Glutamatergic neuron (in vitro differentiated cells): ENCODE measurements around the gene LRRC58. TPM values are rescaled to one million over a fixed set of nuclear protein-coding genes. Genes with fewer than 3 reads are reported as not detected.

Experiments used
- DNase-seq: peaks from one replicate; pipeline ENCODE4 v3.0.0; 2022
- H3K27ac Mint-ChIP-seq: one replicate; pipeline ENCODE4 v1.8.0; 2020; ENCODE audit warnings: mild to moderate bottlenecking, mixed read lengths, inconsistent platforms; ENCODE audit not compliant: unreplicated experiment
- H3K27me3 Mint-ChIP-seq: one replicate; pipeline ENCODE4 v1.8.0; 2020; ENCODE audit warnings: mild to moderate bottlenecking, moderate library complexity, mixed read lengths, inconsistent platforms; ENCODE audit not compliant: unreplicated experiment
- H3K36me3 Mint-ChIP-seq: one replicate; pipeline ENCODE4 v1.8.0; 2020; ENCODE audit warnings: mild to moderate bottlenecking, mixed read lengths, inconsistent platforms; ENCODE audit not compliant: unreplicated experiment
- H3K4me1 Mint-ChIP-seq: one replicate; pipeline ENCODE4 v1.8.0; 2020; ENCODE audit warnings: mild to moderate bottlenecking, low read depth, mixed read lengths, inconsistent platforms; ENCODE audit not compliant: unreplicated experiment
- H3K4me3 Mint-ChIP-seq: one replicate; pipeline ENCODE4 v1.8.0; 2020; ENCODE audit warnings: mild to moderate bottlenecking, mixed read lengths, inconsistent platforms; ENCODE audit not compliant: unreplicated experiment
- H3K9me3 Mint-ChIP-seq: one replicate; pipeline ENCODE4 v1.8.0; 2020; ENCODE audit warnings: mild to moderate bottlenecking, moderate library complexity, mixed read lengths, inconsistent platforms; ENCODE audit not compliant: unreplicated experiment
- total RNA-seq: library from RNA; stranded (reverse); fragmentation: NEBNext Ultra II Directional; extraction: Animal tissue kit (Norgen Biotek cat#: 25700); gene quantifications from one replicate; pipeline ENCODE4 v1.2.1, GENCODE V29; 2021; ENCODE audit not compliant: unreplicated experiment
- TF ChIP-seq, protein P1 (sequence below): fragments of 200-600 bp; sonication (generic); IDR thresholded peaks from one replicate; pipeline ENCODE4 v1.5.0; 2021; ENCODE audit not compliant: partially characterized antibody, unreplicated experiment

The LRRC58 gene
- total RNA-seq, 1 donor from 2014 or later, result 5.8 TPM

DNA sequence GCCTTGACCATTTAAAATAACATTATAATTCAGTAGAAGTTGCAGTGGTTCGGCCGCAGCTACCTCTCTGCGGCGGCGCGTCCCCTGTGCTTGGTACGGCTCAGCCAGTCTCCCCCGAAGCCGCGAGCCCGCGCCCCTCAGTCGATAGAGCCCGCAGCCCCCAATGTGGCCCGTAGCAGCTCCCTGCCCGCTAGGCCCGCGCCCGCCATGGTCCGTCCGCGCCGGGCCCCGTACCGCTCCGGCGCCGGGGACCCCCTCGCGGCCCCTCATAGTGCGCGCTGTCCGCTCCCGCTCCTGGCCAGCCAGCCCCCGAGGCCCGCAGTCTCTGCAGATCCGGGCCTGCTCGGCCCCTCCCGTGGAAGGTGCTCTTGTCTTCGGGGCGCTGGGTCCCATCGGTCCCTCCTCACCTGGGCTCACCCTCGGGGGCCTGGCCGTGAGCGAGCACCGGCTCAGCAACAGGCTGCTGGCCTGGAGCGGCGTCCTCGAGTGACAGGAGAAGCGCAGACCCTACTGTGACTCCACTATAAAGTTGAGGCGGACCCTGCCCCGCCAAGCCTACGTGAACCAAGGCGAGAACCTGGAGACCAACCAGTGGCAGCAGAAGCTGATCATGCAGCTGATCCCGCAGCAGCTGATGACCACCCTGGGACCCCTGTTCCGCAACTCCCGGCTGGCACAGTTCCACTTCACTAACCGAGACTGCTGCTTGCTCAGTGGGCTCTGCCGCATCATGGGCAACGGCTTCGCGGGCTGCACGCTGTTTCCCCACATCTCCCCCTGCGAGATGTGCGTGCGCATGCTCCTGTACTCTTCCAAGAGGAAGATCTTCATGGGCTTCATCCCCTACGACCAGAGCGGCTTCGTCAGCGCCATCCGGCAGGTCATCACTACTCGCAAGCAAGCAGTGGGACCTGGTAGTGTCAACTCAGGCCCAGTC lies 42.4 kb downstream of the LRRC58 start:
- Mint-ChIP-seq H3K36me3 (peaks cover 7% of the 10 kb centered on the region), H3K9me3 (peaks cover 2% of the 10 kb centered on the region), H3K27me3 (peaks cover 2% of the 10 kb centered on the region), H3K27ac (no peak overlapping the region), H3K4me1 (no peaks in the 10 kb centered on the region), H3K4me3 (no peak overlapping the region)
- no peak for DNase-seq
- TF ChIP-seq, protein P1, sequence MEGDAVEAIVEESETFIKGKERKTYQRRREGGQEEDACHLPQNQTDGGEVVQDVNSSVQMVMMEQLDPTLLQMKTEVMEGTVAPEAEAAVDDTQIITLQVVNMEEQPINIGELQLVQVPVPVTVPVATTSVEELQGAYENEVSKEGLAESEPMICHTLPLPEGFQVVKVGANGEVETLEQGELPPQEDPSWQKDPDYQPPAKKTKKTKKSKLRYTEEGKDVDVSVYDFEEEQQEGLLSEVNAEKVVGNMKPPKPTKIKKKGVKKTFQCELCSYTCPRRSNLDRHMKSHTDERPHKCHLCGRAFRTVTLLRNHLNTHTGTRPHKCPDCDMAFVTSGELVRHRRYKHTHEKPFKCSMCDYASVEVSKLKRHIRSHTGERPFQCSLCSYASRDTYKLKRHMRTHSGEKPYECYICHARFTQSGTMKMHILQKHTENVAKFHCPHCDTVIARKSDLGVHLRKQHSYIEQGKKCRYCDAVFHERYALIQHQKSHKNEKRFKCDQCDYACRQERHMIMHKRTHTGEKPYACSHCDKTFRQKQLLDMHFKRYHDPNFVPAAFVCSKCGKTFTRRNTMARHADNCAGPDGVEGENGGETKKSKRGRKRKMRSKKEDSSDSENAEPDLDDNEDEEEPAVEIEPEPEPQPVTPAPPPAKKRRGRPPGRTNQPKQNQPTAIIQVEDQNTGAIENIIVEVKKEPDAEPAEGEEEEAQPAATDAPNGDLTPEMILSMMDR, result no peak

DNA sequence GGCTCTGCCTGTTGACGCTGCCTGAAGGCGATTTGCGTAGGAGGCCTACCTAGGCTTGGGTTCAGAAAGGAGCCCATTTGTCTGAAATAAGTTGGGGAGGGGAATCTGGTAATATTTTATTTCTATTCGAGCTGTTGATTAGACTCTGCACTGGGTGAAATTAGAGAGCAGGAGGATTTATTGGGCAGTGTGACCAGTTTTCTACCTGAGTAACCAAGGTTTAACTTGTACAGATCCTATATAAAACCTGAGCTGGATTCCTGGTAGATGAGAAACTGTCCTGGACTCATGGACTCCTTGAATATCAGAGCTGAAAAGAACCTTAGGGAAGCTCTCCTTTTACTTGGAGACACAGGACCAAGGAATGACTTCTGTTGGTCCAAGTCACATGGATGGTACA lies 44.5 kb downstream of the LRRC58 start:
- Mint-ChIP-seq H3K27ac (no peak overlapping the region), H3K4me3 (no peak overlapping the region)

DNA sequence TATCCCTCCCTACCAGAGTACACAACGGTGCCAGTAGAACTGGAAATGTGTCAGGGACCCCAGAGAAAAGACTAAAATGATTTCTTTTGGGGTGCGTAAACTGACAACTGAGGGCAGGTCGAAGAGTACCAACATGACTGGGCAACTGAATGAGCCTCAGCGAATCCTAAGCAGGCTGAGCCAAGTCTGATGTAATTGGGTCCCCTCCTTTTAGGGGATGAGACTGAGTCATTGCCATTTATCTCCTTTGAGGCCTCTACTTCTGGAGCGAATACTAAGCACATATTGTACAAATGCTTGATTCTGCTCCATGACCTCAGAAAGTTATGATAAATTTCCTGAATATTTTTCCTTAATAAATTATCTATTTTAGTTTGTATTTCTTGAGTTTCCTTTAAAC lies 46.8 kb downstream of the LRRC58 start:
- H3K36me3 Mint-ChIP-seq, result peaks cover 3% of the 10 kb centered on the region
- TF ChIP-seq, protein P1, result no peak
- no peak overlapping the region for H3K27ac Mint-ChIP-seq
- no peak overlapping the region for H3K4me3 Mint-ChIP-seq
- no peaks in the 10 kb centered on the region for H3K27me3 Mint-ChIP-seq
- no peak for DNase-seq
- H3K9me3 Mint-ChIP-seq, result no peaks in the 10 kb centered on the region
- H3K4me1 Mint-ChIP-seq, result no peaks in the 10 kb centered on the region

More for the DNA sequence above, 44.5 kb downstream of the LRRC58 start:
- no peaks in the 10 kb centered on the region for H3K9me3 Mint-ChIP-seq
- H3K36me3 Mint-ChIP-seq, result peaks cover 7% of the 10 kb centered on the region
- TF ChIP-seq, protein P1, result no peak
- no peaks in the 10 kb centered on the region for H3K27me3 Mint-ChIP-seq
- no peak for DNase-seq
- no peaks in the 10 kb centered on the region for H3K4me1 Mint-ChIP-seq

DNA sequence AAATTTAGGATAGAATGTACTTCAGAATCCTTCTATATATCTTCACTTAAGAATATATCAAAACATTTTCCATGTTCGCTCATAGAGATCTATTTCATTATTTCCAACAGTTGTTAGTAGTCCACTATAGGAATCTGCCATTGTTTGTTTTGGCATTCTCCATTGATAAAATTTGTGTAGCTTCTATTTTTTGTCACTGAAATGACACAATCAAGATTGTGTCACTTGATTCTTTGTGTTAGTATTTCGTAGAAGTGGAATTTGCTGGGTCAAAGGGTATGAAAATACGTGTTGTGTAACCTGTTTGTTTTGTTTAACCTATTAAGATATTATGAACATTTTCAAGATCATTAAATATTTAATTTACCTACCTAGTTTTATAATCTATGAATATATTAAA lies 48.2 kb downstream of the LRRC58 start:
- no peak for DNase-seq
- no peaks in the 10 kb centered on the region for H3K9me3 Mint-ChIP-seq
- H3K4me3 Mint-ChIP-seq, result no peak overlapping the region
- H3K4me1 Mint-ChIP-seq, result no peaks in the 10 kb centered on the region
- no peaks in the 10 kb centered on the region for H3K27me3 Mint-ChIP-seq
- no peak overlapping the region for H3K27ac Mint-ChIP-seq
- H3K36me3 Mint-ChIP-seq, result no peaks in the 10 kb centered on the region
- TF ChIP-seq, protein P1, result no peak

DNA sequence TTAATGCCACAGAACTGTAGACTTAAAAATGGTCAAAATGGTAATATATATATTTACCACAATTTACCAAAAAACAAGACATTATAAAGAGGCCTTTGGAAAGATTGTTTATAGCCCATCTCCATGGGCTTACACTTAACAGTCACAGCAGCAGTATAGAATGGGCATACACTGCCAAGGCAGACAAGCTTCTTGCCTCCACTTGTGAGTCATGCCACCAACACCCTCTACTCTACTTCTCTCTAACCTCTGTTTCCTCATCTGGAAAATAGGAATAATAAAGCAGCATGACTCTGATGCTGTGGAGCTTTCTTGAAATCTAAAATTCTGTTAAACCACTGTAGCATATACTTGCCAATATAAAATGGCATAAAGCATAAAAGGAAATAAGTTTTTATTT lies 49.8 kb downstream of the LRRC58 start:
- no peak overlapping the region for H3K27ac Mint-ChIP-seq
- H3K9me3 Mint-ChIP-seq, result no peaks in the 10 kb centered on the region
- no peaks in the 10 kb centered on the region for H3K36me3 Mint-ChIP-seq
- H3K4me1 Mint-ChIP-seq, result no peaks in the 10 kb centered on the region
- DNase-seq, result no peak
- no peak overlapping the region for H3K4me3 Mint-ChIP-seq
- TF ChIP-seq, protein P1, result no peak
- H3K27me3 Mint-ChIP-seq, result no peaks in the 10 kb centered on the region
